Stimulated activated CD8-positive, alpha-beta memory T cell treated with anti-CD3 and anti-CD28 coated beads, Interleukin-7, amount 100 ng/mL, for 48 hours (primary cell): ENCODE data around the gene C16orf96.
"Not testable (repeated sequence)": the region's sequence is repeated elsewhere in the genome, so short reads cannot be mapped to it uniquely, and the experiment has no call there.

Source experiments
- DNase-seq, 2 donors: peaks; one replicate each; pipeline ENCODE4 v3.0.0-alpha.2; 2020; ENCODE audit warnings: low read depth in 1 of 2; ENCODE audit errors: extremely low read depth in 1 of 2

The C16orf96 gene

GRCh38 chr16:4561596-4561995, 5.5 kb downstream of the C16orf96 start:
- no peak for DNase-seq

- DNase-seq: no peak
These were observed 8.6 kb downstream of the C16orf96 start for GRCh38 chr16:4564661-4565267.

DNA sequence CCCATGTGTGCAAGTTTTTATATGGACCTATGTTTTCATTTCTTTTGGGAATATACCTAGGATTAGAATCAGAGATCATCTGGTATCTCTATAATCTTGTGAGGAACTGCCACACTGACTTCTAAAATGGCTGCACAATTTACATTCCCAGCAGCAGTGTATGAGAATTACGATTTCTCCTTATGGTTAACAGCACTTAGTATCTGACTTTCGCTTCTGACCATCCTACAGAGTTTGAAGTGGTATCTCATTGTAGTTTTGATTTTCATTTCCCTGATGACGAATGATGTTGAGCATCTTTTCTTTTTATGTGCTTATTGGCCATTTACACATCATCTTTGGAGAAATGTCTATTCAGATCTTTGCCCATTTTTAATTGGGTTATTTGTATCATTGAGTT, 10.0 kb downstream of the C16orf96 start:
- no peak for DNase-seq

DNA sequence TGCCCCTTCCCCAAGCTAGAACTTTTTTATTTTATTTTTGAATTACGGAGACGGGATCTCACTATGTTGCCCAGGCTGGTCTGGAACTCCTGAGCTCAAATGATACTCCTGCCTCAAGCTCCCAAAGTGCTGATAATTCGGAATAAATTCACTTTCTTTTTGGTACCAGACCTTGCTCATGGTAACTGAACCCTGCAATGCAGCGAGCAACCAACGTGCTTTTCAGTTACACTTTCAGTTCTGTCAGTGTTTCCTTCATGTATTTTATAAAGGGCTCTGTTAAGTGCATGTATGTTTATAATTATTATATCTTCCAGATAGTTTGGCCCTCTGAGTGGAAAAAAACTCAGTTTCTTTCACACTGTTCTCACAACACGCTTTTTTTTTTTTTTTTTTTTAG, 13.9 kb downstream of the C16orf96 start:
- no peak for DNase-seq

DNA sequence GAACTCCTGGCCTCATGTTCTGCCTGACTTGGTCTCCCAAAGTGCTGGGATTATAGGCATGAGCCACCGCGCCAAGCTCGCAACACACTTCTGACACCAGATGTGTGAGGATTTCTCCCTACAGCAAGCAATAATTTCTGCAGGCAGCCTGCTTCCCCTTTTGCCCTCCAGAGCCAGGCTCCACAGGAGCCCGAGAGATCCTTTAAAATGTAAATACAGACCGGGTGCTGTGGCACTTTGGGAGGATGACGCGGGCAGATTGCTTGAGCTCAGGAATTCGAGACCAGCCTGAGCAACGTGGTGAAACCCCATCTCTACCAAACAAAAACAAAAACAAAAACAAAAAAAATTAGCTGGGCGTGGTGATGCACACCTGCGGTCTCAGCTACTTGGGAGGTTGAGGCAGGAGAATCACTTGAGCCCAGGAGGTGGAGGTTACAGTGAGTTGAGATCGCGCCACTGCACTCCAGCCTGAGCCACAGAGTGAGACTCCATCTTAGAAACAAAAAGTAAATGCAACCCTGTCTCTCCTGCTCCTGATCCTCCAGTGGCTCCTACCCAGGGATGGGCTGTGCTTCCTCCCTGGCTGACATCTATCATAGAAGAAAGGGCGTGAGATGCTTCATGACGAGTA, 14.7 kb downstream of the C16orf96 start:
- no peak for DNase-seq

- DNase-seq: no peak
These were observed 16.6 kb downstream of the C16orf96 start for GRCh38 chr16:4572715-4573114.

GRCh38 chr16:4573926-4574325, 17.8 kb downstream of the C16orf96 start:
- not testable (repeated sequence) for DNase-seq

DNA sequence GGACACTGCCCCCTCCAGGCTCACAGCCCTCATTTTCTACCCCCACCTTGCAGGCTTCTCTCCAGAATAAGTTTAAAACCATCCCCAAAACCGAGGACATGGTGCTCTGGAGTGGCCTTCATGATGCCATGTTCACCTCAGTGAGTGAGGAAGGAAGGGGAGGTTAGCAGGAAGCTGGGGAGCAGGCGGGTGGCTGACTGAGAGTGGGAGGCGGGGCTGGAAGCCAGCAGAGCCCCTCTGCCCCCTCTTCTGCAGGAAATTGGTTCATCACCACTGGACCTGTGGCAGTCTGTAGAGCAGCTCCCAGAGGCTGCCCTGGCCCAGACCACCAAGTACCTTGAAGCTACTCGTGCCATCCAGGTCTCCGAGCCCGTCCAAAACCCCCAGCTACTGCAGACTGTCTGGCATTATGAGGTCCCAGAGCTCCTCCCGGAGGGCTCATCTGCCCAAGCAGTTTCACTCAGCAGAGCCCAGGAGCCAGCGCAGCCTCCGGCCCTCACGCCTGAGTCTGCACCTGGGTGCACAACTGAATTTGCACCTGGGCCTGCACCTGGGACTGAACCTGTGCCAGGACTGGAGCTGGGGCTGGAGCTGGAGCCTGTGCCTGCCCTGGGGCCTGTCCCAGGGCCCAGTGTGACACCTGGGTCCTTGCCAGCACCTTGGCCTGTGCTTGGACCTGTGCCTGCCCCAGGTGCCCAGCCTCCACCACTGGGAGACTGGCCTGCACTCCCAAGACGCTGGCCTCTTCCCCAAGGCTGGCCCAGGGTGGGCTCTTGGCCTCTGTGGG, 19.0 kb downstream of the C16orf96 start:
- DNase-seq: no peak

DNA sequence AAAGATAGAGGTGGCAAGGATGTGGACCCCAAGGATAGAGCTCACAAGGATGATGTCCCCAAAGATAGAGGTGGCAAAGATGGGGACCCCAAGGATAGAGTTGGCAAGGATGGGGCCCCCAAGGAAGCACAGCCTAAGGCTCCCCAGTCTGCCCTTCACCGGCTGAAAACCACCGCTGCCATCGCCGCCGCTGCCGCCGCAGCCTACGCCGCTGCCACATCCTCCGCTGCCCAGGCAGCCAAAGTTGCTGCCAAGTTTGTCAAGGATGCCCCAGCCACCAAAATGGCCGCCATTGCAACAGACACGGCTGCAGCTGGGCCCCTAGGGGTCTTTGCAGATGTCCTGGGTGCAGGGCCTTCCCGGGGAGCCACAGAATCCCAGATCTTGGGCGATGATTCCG, 19.9 kb downstream of the C16orf96 start:
- no peak for DNase-seq

GRCh38 chr16:4578961-4579530, 22.9 kb downstream of the C16orf96 start:
- no peak for DNase-seq

GRCh38 chr16:4580250-4580649, 24.1 kb downstream of the C16orf96 start:
- no peak for DNase-seq

- DNase-seq: no peak
These were observed 27.8 kb downstream of the C16orf96 start for GRCh38 chr16:4583906-4584305.

DNA sequence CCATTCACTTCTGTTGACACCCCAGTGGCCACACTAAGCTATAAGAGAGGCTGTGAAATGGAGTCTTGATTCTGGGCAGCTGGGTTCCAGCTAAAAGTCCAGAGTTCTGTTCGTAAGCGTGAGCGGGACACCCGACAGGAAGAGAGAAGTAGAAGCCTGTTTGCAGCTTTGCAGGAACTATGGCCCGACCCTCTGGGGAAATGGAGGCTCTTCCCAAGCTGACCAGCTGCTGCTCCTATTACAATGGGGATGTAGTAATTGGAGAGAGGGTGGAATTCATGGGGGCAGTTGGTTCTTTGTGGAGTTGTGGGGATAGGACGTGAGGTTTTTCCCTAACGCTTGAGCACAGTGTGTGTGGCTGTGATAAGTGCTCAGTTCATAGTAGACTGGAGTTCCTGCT, 30.2 kb downstream of the C16orf96 start:
- no peak for DNase-seq

DNA sequence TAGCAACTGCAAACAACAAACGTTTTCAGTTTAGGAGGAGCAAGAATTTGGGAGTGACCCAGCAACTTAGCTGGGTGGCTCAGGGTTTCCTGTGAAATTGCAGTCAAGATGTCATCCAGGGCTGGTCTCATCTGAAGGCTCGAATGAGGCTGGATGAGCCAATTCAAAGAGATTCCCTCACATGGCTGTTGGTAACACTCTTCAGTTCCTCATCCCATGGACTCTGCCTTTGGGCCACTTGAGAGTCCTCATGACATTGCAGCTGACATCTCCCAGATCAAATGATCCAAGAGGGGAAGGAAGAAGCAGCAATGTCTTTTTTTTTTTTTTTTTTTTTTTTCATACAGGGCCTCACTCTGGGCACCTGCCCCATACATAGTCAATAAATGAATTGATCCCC, 32.2 kb downstream of the C16orf96 start:
- no peak for DNase-seq

- no peak for DNase-seq
These were observed 32.8 kb downstream of the C16orf96 start for GRCh38 chr16:4588961-4589360.

DNA sequence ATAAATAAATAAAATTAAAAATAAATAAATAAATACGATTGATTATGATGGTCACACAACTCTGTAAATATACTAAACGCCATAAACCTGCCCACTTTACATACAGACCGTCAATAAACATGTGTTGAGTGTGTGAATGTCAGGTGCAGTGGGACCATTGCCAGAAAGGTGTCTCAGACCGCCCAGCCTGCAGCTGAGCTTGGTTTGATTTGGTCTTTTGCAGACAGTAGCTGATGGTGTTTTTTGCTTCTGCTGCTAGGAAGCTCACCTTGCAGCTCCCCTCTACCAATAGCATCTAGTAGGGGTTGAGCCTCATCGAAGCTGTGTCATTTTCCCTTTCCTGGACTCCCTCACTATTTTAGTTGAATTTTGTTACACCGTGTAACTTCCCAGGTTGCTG, 35.1 kb downstream of the C16orf96 start:
- no peak for DNase-seq

GRCh38 chr16:4591706-4592470, 35.7 kb downstream of the C16orf96 start:
- DNase-seq: no peak

GRCh38 chr16:4593086-4593485, 36.9 kb downstream of the C16orf96 start:
- no peak for DNase-seq

GRCh38 chr16:4594433-4595410, 38.6 kb downstream of the C16orf96 start:
- DNase-seq: no peak

GRCh38 chr16:4597174-4597573, 41.0 kb downstream of the C16orf96 start:
- no peak for DNase-seq
